ENCODE data around the gene AKT2. TPM values are rescaled to one million over a fixed set of nuclear protein-coding genes. Genes with fewer than 3 reads are reported as not detected.
"Not testable (repeated sequence)": the region's sequence is repeated elsewhere in the genome, so short reads cannot be mapped to it uniquely, and the experiment has no call there.

Gene AKT2
- 37.3 and 45.8 TPM in 2 replicates for total RNA-seq

DNA sequence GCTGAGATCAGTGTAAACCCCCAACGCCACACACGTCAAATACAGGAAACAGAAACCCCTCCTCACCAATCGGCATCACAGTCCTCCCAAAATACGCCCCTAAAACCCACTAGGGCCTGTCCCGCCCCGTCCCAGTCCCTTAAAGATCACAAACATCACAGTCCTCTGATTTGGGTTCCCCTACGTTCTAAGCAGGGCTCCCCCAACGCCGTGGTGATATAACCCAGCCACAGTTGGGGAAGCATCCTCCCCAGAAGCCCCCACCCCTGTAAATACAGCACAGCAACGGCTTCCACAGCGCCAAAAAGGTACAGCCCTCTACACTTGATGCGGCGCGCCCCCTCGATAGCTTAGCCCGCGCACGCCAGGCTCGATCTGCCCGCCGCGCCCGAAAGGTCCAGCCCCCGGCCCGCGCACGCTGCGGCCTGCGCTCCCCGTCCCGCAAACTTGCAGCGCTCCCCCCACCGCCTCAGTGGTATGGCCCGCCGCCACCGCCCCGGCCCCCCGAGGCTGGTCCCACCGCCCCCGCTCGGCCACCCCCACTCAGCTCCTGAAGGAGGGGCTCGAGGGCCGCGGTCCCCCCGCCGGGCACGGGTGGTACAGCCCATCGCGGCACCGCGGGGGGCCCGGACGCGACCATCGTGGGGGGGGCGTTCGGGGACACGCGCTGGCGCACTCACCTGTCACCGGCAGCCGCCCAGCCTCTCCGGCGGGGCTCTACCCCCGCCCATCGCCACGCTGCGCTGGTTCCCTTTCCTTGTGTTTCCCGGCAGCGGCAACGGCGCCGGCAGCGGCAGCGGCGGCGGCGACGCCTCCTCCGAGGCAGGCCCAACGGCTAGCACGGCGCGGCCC lies at the start of gene AKT2:
AKT2 (minus strand) TSS at position 845 of the 852 bp plus-strand sequence. CDS start 20,078 bp downstream, outside the sequence.
- peak; percentile 69 for DNase-seq

DNA sequence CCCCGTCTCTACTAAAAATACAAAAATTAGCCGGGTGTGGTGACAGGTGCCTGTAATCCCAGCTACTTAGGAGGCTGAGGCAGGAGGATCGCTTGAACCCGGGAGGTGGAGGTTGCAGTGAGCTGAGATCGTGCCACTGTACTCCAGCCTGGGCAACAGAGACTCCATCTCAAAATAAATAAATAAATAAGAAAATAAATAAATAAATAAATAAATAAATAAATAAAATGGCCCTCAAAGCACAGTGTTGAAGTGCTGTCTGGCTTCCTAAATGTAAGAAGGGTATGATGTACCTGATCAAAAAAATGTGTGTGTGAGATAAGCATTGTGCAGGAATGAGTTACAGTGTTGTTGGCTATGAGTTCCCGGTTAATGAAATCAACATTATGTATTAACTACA lies 47.9 kb upstream of the AKT2 start:
- not testable (repeated sequence) for DNase-seq

DNA sequence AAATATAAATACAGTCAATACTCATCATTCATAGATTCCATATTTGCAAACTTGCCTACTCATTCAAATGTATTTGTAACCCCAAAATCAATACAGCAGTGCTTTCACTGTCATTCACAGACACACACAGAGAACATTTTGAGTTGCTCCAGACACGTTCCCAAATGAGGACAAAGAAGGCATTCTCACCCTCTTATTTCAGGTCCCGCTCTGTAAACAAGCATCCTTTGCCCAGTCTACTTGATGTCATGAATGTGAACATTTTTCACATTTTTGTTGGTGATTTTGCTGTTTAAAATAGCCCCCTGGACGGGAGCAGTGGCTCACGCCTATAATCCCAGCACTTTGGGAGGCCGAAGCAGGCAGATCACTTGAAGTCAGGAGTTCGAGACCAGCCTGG lies 47.5 kb upstream of the AKT2 start:
- no peak for DNase-seq

DNA sequence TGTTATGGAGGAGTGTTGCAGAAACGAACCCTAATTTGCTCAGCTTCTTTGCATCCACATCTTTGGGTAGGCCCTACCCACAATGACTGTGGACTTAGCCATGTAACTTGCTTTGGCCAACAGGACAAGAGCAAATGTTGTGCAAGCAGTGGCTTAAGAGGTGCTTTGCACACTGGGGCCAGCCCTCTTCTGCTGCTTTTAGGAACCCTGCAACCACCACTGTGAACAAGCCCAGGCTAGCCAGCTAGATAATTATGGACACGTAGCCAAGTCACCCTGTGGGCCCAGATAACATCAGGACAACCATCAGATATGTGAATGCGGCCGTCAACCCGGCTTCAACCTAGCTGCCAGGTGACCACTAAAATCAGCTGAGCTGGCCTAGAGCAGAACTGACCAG lies 45.9 kb upstream of the AKT2 start:
- DNase-seq: no peak

DNA sequence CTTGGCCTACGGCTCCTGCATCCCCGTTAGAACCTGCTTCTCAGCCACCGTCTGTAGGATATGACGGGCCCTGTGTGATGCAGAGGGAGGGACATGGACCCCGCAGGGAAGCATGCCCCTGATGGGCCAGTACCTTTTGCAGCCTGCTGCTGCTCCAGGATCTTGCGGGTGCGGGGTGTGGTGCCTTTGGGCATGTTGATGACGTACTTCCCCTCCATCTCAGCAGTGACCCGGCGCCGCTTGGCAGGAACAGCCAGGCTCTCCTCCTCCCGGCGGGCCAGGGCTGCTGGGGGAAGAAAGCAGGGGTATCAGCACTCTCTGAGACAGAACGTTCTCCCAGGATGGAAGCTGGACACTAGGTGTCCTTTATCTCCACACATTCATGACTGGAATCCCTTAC lies 41.1 kb upstream of the AKT2 start:
- no peak for DNase-seq

DNA sequence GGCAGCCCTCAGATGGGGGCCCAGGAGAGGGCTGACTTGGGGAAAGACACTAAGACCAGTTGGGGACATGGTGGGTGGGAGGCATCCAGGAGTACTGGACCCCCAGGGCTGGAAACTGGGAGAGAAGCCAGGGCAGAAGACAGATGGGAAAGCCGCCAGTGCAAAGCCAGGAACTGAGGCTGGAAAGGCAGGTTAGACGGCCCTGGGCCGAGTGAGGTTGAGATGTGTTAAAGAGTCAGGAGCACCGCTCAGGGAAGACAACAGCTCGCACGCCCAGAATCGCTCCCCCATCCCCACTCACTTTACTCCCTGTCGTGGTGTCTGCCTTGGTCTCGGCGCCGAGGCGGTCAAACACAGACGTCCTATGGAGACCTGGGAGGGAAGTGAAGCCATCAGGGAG lies 38.6 kb upstream of the AKT2 start:
- no peak for DNase-seq

DNA sequence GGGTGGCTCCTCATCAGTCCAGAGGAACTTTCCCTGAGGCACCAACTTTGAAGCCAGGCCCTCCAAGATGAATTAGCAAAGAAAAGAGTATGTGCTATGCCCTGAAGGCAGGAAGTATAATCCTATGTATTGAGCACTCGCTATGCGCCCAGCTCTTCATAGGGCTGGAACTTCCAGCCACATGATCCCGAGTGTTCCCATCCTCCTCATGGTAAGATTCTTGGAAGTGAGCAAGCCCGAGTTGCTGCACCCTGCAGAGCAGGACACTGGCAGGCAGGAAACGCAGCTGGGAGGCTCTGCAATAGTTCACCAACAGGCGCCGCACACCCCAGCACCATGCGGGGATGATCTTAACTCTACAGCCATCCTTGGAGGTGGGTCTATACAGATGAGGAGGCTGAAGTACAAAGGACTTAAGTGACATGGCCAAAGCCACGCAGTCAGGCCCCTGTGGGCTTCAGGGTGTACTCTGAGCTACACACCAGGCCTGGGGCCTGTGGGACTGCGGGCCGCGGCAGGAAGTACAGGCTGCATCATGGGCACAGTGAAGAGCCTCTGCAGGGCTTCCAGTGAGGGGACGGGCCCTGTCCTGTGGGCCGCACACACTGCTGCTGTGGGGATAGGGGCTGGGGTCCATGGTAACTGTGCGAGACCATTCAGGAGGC lies 37.9 kb upstream of the AKT2 start:
- no peak for DNase-seq

DNA sequence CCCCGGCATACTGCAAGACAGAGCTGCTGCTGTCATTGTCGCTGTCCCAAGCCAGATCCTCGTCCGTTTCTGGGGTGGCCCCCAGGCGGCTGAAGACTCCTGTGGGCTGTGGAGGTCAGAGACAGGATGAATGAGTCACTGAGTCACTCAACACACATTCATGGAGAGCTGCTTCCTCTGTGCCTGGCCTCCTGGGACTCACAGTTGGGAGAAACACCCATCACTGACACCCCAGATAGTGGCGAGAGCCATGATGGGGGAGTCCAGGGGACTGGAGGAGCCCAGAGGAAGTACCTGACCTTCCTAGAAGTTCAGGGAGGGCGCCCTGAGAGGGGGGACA lies 37.1 kb upstream of the AKT2 start:
- DNase-seq: no peak

DNA sequence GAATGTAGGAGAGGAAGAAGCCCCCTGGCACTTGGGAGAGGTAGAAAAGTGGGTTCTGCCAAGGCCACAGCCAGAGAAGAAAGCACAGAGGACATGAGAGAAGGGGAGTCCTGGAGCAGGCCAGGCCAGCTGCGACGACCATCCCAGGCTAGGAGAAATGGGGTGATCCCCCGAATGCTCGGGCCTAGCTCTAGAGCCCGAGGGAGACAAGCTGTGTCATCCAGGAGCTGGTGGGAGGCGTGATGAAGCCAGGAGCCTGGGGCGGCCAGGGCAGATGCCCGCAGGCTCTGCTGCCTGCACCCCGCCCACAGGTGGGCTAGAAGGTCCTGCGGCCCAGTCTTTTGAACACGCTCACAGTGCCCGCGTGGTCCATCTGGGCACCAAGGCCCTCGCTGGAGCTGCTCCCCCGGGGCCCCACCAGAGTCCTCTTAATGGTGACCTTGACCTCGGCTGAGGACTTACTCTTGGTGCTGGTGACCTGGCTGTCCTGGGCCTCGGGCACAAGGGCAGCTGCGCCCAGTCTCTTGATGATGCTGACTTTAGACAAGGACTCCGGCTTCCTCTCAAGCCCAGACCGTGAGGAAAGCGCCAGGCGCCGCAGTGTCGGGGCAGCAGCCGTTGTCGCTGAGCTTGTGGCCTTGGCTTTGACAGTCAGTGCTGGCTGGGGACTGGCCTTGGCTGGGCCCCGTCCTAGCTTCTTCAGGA lies 36.6 kb upstream of the AKT2 start:
- no peak for DNase-seq

DNA sequence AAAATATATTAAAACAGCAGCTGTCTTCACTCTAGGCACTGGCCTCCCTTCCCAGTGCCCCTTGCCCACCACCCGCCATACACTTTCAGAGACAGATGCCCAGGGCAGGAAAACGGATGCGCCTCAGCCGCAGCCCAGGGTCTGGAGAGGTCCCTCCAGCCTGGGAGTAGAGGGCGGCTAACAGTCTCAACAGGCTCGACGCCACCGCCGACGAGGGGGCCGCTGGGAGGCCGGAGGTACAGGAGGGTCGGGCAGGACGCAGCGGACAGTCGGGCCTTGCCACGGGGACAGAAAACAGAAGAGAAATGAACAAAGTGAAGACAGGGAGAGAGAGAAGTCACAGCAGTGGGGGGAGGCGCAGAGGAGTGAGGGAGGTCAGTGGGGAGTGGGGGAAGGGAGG lies 35.9 kb upstream of the AKT2 start:
- DNase-seq: no peak

DNA sequence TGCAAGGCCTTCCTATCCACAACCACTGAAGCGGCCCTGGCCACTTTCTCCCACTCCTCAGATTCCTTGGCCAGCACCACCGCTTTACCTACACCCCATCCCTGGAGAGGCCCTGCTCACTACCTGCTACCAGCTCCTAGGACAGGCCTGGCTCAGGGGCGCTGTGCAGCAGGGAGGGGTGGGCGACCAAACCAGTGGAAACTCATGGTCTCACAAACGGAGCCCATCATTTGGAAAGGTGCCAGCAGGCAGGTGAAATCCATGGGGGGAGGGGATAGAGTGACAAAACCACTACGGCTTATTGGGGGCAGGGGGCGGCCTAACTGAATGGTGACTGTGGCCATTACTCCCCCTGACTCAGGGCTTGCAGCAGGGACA lies 35.4 kb upstream of the AKT2 start:
- no peak for DNase-seq

DNA sequence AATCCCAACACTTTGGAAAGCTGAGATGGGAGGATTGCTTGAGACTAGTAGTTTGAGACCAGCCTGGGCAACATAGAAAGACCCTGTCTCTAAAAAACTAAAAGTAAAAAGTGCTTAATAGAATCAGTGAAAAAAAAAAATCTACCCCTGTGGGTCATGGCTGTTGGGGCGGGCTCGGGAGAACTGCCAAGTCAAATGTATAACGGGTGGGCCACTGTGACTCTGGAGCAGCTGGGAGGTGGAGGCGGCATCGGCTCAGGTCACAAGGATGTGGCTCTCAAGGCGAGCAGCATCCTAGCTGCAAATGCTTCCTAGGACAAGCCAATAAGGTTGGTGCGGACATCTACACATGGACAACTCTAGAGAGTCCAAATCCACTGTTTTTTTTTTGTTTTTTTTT lies 32.2 kb upstream of the AKT2 start:
- no peak for DNase-seq

DNA sequence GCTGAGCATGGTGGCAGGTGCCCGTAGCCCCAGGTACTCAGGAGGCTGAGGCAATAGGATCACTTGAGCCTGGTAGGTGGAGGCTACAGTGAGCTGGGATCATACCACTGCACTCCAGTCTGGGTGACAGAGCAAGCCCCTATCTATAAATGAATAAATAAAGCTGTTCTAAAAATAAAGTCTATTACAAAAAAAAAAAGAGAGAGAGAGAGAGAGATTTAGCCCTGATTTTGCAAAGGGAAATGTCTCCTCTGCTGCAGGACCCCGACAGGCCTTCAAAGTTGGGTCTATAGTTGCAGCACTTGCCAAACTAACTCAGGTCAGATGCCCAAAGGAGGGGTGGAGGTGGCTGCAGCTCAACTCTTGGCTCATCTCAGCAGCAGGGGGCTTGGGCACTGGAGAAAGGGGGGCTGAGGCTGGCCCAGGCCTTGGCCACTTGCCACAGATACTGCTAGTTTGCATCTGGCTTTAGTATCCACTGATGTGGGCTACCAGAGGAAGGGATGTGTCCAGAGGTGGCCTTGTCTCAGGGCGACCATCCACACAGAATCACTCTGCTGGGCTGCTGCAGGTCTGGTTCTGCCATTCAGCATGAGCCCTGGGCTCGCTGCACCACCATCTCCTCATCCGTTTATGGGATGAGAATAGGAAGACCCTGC lies 30.8 kb upstream of the AKT2 start:
- no peak for DNase-seq

DNA sequence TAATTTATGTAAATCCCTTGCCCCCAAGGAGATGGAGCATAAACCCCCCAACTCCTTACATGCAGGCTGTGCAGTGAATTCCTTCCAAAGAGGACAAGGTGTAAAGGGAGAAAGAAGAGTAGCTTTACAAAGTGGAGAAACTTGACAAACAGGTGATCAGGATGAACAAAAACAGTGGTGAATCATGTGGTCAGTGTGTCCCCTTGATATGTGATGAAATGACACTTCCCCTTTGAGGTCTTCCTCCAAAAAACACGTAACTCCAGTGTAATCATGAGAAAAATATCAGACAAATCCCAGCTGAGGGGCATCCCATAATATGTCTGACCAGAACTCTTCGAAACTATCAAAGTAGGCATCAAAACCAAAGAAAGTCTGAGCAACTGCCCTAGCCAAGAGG lies 29.5 kb upstream of the AKT2 start:
- no peak for DNase-seq

DNA sequence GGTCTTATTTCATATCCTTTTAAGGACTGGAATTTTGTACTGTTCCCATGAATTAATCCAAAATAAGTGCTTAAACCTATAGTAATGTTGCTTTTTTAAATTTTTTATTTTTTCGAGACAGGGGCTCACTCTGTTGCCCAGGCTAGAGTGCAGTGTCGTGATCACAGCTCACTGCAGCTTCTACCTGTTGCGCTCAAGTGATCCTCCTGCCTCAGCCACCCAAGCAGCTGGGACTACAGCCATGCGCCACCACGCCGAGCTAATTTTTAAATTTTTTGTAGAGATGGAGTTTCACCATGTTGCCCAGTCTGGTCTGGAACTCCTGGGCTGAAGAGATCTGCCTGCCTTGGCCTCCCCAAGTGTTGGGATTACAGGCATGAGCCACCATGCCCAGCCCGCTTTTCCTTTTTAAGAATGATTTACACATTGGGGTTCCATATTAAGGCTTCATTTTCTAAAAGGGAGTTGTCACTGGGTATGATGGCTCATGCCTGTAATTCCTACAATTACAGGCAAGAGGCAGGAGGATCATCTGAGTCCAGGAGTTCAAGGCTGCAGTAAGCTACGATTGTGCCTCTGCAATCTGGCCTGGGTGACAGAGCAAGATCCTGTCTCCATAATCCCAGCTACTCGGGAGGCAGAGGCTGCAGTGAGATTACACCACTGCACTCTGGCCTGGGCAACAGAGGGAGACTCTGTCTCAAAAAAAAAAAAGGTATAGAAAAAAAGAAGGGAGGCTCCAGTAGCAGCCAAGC lies 28.3 kb upstream of the AKT2 start:
- no peak for DNase-seq

DNA sequence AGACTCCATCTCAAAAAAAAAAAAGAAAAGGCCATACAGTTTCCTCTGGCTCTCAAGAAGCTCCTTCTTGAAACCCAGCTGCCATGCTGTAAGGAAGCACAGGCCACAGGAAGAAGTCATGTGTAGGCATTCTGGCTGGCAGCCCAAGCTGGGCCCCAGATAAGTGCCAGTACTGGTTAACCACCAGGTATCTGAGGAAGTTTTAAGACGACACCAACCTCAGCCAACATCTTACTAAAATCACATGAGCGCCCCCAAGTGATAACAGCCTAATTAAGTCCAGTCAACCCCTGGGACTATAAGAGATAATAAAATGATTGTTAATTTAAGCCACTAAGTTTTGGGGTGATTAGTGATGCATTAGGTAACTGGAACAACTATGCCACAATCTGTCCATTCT lies 27.4 kb upstream of the AKT2 start:
- DNase-seq: no peak

DNA sequence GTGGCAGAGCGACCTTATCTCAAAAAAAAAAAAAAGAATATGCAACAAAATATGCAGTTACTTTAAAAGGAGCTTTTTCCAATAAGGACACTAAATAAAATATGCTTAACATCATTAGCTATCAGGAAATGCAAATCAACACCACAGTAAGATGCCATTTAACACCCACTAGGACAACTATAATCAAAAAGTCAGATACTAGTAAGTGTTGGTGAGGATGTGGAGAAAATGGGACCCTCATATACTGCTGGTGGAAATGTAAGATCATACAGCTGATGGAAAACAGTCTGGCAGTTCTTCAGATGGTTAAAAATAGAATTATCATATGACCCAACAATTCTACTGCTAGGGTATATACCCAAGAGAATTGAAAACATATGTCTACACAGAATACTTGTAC lies 24.5 kb upstream of the AKT2 start:
- DNase-seq: no peak

DNA sequence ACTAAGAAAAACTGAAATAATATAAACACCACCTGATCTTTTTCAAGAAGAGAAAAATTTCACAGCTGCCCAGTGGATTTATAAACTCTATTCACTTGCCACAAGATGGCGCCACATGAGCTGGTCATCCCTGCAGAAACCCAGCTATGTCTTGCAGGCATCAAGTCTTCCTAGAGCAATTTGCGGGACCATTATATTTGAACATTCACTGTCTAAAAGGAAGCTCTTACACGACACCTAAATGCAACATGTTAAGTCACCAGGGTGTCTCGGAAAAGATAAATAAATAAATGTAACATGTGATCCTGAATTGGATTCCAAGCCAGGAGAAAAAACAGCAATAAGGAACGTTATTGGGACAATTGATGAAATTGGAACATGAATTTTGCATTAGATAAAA lies 20.3 kb upstream of the AKT2 start:
- DNase-seq: peak; percentile 94

DNA sequence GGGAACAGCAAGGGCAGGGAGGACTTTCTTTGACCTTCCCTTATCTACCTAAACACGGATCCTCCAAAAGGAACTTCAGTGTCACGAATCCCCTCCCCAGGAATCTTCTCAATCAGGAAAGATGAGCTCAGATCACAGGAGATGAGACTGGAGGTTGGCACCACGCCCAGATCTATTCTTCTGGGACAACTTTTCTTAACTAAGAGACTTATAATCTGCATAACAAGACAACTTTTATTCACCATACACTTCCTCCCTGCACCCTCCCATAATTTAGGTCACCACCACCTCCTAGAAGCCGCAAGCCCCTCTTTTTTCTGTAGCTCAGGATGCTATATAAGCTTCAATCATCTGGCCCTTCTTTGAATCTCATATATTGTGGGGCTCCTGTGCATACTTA lies 19.2 kb upstream of the AKT2 start:
- no peak for DNase-seq

DNA sequence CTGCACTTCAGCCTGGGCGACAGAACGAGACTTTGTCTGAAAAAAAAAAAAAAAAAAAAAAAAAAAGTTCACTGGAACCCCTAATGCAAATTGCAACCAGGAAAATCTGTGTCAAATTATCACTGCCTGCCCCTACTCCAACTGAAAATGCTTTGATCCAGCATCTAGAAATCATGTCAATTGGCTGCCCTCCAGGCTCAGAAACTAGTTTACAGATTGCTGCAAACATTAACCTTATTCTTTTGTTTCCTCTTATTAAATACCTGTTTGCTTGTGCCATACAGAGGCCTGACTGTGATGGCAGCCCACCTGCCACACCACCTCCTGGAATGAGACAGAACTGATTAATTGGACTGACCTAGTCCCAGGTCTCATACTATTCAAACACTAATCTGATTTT lies 18.6 kb upstream of the AKT2 start:
- no peak for DNase-seq

DNA sequence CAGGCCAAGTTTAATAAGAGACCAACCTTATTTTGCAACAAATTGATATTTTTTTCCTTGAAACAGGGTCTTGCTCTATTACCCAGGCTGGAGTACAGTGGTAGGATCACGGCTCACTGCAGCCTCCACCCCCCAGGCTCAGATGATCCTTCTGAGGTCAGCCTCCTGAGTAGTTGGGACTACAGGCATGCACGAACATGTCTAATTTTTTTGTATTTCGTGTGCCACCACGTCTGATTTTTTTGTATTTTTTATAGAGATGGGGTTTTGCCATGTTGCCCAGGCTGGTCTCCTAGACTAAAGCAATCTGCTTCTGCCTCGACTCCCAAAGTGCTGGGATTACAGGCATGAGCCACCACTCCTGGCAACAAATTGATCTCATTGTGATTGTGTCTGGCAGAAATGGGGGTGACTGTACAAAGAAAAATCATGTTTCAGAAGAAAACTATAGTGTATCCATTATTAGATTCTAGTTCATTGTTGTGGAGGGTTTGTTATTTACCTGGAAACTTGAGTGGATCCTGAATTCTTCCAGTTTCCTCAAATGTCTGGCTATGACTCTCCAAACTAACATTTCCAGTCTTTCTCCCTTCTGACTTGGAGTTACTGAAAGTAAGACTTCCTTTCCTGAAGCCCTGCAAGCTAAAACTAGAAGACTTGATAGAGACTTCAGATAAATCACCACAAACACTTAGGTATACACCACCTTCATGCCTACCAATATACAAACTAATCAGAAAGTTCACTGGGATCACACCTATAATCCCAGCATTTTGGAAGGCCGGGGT lies 17.3 kb upstream of the AKT2 start:
- no peak for DNase-seq

DNA sequence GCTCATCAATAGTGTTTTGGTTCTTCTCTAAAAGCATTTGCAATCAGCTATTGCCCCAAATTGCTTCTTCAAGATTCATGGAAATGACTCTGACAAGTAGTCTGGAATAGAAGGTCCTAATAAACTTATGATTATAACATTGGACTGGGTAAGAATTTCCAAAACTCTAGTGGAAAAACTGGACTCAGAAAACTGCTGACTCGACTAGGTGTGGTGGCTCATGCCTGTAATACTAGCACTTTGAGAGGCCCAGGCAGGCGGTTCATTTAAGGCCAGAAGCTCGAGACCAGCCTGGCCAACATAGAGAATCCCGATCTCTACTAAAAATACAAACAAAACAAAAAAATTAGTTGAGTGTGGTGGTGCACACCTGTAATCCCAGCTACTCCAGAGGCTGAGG lies 15.5 kb upstream of the AKT2 start:
- no peak for DNase-seq
